Activated CD8-positive, alpha-beta memory T cell treated with anti-CD3 and anti-CD28 coated beads, Interleukin-2, amount 50 U/mL, for 1 hour (primary cell): ENCODE results near the gene CYP1A1.

Experiments
- DNase-seq: peaks from one replicate; pipeline ENCODE4 v3.0.0-alpha.2; 2020; ENCODE audit errors: extremely low read depth

Gene CYP1A1

GRCh38 chr15:74692327-74692726 is 33.0 kb downstream of the CYP1A1 start:
- DNase-seq: no peak

DNA sequence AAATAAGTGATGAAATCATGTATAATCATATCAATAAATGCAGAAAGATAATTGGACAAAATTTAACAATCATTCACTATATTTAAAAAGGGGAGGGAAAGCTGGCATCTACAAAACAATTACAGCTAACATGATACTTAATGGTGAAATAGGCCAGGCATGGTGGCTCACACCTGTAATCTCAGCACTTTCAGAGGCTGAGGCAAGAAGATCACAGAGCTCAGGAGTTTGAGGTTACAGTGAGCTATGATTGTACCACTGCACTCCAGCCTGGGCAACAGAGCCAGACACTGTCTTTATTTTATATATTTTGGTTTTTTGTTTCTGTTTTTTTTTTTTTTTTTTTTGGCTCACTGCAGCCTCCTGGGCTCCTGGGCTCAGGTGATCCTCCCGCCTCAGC is 41.6 kb downstream of the CYP1A1 start:
- DNase-seq: no peak

DNA sequence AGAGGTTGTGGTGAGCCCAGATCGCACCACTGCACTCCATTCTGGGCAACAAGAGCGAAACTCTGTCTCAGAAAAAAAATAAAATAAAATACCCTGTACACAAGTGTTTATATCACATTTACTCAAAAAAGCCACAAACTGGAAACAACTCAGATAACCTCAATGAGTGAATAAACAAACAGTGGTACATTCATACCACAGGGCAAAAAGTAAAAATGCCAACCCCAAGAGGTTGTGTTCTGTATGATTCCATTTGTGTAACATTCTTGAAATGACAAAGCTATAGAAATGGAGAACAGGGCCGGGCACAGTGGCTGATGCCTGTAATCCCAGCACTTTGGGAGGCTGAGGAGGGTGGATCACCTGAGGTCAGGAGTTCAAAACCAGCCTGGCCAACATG is 42.4 kb downstream of the CYP1A1 start:
- DNase-seq: no peak

- DNase-seq: no peak
Observed at GRCh38 chr15:74680456-74680855, 44.9 kb downstream of the CYP1A1 start.

DNA sequence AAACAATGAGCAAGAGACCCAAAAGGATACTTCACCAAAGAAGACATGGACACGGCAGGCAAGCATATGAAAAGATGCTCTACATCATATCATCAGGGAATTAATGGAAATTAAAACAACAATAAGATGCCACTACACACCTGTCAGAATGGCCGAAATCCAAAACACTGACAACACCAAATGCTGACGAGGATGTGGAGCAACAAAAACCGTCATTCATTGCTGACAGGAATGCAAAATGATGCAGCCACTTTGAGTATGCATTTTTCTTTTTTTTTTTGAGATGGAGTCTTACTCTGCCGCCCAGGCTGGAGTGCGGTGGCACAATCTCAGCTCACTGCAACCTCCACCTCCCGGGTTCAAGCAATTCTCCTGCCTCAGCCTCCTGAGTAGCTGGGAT is 48.5 kb downstream of the CYP1A1 start:
- no peak for DNase-seq

- no peak for DNase-seq
Observed at GRCh38 chr15:74674161-74674560, 51.2 kb downstream of the CYP1A1 start.

DNA sequence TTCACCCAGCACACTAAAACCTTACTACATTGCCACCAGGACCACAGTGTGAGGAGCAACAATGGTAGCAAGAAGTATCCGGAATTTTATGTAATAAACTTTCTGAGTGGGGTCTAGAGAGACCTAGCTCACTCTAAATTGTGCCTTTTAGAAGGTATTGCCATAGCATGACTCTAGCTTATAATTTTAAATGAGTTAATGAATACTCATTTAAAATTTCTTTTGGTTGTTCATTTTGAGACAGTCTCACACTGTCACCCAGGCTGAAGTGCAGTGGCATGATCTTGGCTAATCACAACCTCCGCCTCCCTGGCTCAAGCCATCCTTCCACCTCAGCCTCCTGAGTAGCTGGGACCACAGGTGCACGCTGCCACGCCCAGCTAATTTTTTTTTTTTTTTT is 55.7 kb downstream of the CYP1A1 start:
- DNase-seq: no peak
